ENCODE data around the gene PAX5.

- TF ChIP-seq CTCF (IDR thresholded peaks at IDR 0.05) = no peak
- TF ChIP-seq POLR2A (IDR thresholded peaks at IDR 0.05) = no peak
- TF ChIP-seq EP300 (IDR thresholded peaks at IDR 0.05) = no peak
Observed at GRCh38 chr9:36840898-36841536, 193.1 kb downstream of the PAX5 start.
